ENCODE measurements around the gene TMEM250. TPM values are rescaled to one million over a fixed set of nuclear protein-coding genes. Genes with fewer than 3 reads are reported as not detected.

The TMEM250 gene
- total RNA-seq, 1 experiment from 2014 or later, result 34.0 TPM

DNA sequence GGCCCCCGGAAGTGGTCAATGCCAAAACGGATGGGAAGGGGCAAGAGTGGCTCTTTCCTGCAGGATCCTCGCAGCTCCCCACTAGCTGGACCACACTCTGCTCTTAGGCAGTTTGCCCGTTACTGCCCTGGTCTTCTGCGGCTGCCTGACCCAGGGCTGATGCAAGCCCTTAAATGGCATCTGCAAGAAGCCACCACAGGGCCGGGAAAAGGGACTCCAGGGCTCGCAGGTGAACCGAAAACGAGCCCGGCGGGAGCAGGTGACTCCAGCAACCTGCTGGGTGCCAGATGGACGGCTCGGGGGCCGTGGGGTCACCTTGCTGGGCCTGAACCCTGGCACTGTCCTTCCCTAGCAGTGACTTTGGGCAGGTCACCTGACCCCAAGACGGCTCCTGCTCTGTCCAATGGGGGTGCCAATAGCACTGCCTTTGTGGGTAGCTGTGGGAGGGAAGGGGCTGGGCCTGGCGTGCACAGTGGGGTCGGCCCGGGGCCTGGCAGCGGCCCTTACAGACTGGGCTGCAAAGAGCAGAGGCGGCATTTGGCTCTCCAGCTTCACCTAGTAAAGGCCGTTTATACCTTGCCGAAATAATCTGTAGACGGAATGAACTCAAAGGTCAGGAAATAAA, 1.3 kb downstream of the TMEM250 start:
- BruUV-seq (replicated peaks), result no TSS peak
- DNase-seq (ENCODE audit: low read depth, low spot score), result no peak
- in situ Hi-C loops (cut with HindIII; ENCODE audit: low pct_unique_long_range_greater_than_20kb, low sequenced_read_pairs), result no loop called here
- Histone ChIP-seq H3K36me3 (ENCODE audit: control insufficient read depth, insufficient read depth, low read length) (no peaks in the 10 kb centered on the region), H3K9me3 (ENCODE audit: control insufficient read depth, insufficient read depth, low read depth, low read length) (no peaks in the 10 kb centered on the region), H3K4me3 (ENCODE audit: low read depth in 2 of 2, low read length in 2 of 2) (peak overlapping the region; percentile 64), H3K27ac (ENCODE audit: low read length) (peak overlapping the region; percentile 86), H3K27me3 (ENCODE audit: control insufficient read depth, insufficient read depth, low read length) (no peaks in the 10 kb centered on the region), H3K4me1 (ENCODE audit: control insufficient read depth, insufficient read depth, low read length) (peaks cover 12% of the 10 kb centered on the region)
- POLR2A ChIA-PET, result no interaction called here
- CTCF ChIA-PET, result interaction anchor here (0.6 kb wide), 1 partner anchor 63 kb away, joined by 3 read pairs; no protein-coding TSS in a partner anchor
- intact Hi-C loops (cut with micrococcal nuclease; ENCODE audit: unreplicated experiment), result no loop called here
- no peak for ATAC-seq
- TF ChIP-seq TCF7L2 (IDR thresholded peaks at IDR 0.05; ENCODE audit: low read depth, low read length) (no peak), REST (IDR thresholded peaks at IDR 0.05; ENCODE audit: insufficient read depth in 1 of 2, low read depth in 2 of 2, low read length in 1 of 2) (no peak), POLR2AphosphoS5 (IDR thresholded peaks at IDR 0.05; ENCODE audit: low read depth, low read length) (no peak), CTCF (IDR thresholded peaks at IDR 0.05) (no peak), SIN3A (IDR thresholded peaks at IDR 0.05; ENCODE audit: borderline replicate concordance, insufficient read depth, low read depth, low read length) (no peak)

DNA sequence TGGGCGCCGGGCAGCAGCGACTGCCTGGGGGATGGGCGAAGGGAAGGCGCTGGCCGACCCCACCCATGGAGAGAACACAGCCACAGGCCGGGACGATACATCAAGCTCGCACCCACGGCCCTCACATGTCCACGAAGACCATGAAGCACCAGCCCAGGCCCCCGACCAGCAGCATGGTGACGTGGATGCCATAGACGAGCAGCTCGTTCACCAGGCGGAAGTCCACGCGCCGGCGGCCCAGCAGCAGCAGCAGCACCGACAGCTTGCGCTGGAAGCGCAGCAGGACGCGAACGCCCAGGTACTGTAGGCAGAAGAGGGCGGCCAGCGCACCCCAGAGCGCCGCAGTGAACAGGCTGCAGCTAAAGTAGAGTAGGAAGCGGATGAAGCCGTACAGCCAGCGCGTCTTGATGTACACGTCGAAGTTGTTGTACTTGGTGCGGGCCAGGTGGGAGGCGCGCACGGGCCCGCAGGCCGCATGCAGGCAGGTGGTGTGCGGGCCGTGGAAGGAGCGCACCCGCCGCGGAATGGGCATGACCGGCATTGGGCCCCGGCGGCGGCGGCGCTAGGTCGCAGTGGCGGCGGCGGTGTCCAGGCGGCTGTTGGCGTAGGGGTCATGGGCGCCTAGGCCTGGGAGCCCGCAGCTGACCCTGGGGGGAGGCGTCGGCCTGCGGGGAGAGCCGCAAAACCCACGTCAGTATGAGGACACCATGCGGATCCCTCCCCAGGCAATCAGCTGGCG, 2.1 kb downstream of the TMEM250 start:
- H3K27ac ChIP-seq (ENCODE audit: low read length), result no peak overlapping the region
- H3K36me3 ChIP-seq (ENCODE audit: control insufficient read depth, insufficient read depth, low read length), result no peaks in the 10 kb centered on the region
- in situ Hi-C loops (cut with HindIII; ENCODE audit: low pct_unique_long_range_greater_than_20kb, low sequenced_read_pairs), result no loop called here
- no peaks in the 10 kb centered on the region for H3K27me3 ChIP-seq (ENCODE audit: control insufficient read depth, insufficient read depth, low read length)
- TF ChIP-seq TCF7L2 (IDR thresholded peaks at IDR 0.05; ENCODE audit: low read depth, low read length) (no peak), REST (IDR thresholded peaks at IDR 0.05; ENCODE audit: insufficient read depth in 1 of 2, low read depth in 2 of 2, low read length in 1 of 2) (no peak), CTCF (IDR thresholded peaks at IDR 0.05) (no peak), SIN3A (IDR thresholded peaks at IDR 0.05; ENCODE audit: borderline replicate concordance, insufficient read depth, low read depth, low read length) (no peak), POLR2AphosphoS5 (IDR thresholded peaks at IDR 0.05; ENCODE audit: low read depth, low read length) (no peak)
- H3K4me3 ChIP-seq (ENCODE audit: low read depth in 2 of 2, low read length in 2 of 2), result no peak overlapping the region
- H3K9me3 ChIP-seq (ENCODE audit: control insufficient read depth, insufficient read depth, low read depth, low read length), result no peaks in the 10 kb centered on the region
- POLR2A ChIA-PET, result no interaction called here
- peaks cover 12% of the 10 kb centered on the region for H3K4me1 ChIP-seq (ENCODE audit: control insufficient read depth, insufficient read depth, low read length)
- intact Hi-C loops (cut with micrococcal nuclease; ENCODE audit: unreplicated experiment), result no loop called here
- CTCF ChIA-PET, result no interaction called here
- BruUV-seq (replicated peaks), result no TSS peak
- no peak for DNase-seq (ENCODE audit: low read depth, low spot score)
- no peak for ATAC-seq

Data from Panc1 (cell line).